PC-9 (cell line): ENCODE measurements around the gene NBEAL2. TPM values are rescaled to one million over a fixed set of nuclear protein-coding genes. Genes with fewer than 3 reads are reported as not detected.
"Not testable (repeated sequence)": the region's sequence is repeated elsewhere in the genome, so short reads cannot be mapped to it uniquely, and the experiment has no call there.

Source experiments
- BruUV-seq: library from RNA; stranded (reverse); fragments of 400-500 nt; replicated peaks from 2 replicates; lab custom pipeline; 2021; lab: Mats Ljungman, UMichigan
- CTCF ChIA-PET: fragments of 300-600 bp; sonication (Branson Sonifier 250); formaldehyde crosslinking; loops from one replicate; lab custom pipeline; 2022; ENCODE audit warnings: antibody characterized with exemption; lab: Charles Lee
- POLR2A ChIA-PET: fragments of 300-600 bp; sonication (Branson Sonifier 250); formaldehyde crosslinking; loops from one replicate; lab custom pipeline; 2022; ENCODE audit warnings: antibody characterized with exemption; ENCODE audit not compliant: unreplicated experiment; lab: Charles Lee
- DNase-seq, 2 experiments: peaks; one replicate each; pipeline versions ENCODE4 v3.0.0 to v3.0.0-alpha.2; 2015 to 2022; ENCODE audit warnings: mixed read lengths in 1 of 2
- H2AFZ ChIP-seq: fragments of 200-600 bp; sonication (generic); 2 replicates; pipeline ENCODE4 v1.8.1; 2017; ENCODE audit warnings: antibody characterized with exemption
- H3F3A ChIP-seq: fragments of 200-600 bp; sonication (generic); 2 replicates; pipeline ENCODE4 v1.8.1; 2017; ENCODE audit warnings: antibody characterized with exemption, mild to moderate bottlenecking, low read depth; ENCODE audit not compliant: insufficient read depth
- H3K27ac ChIP-seq: fragments of 200-600 bp; sonication (generic); 2 replicates; pipeline ENCODE4 v1.6.1; 2016; ENCODE audit warnings: mixed run types
- H3K27me3 ChIP-seq: fragments of 200-600 bp; sonication (generic); 2 replicates; pipeline ENCODE4 v1.6.1; 2016; ENCODE audit warnings: low read depth, mixed run types; ENCODE audit not compliant: insufficient read depth
- H3K36me3 ChIP-seq: fragments of 200-600 bp; sonication (generic); 2 replicates; pipeline ENCODE4 v1.6.1; 2016; ENCODE audit warnings: low read depth, mixed run types
- H3K4me1 ChIP-seq: fragments of 200-600 bp; sonication (generic); replicated peaks from 2 replicates; pipeline ENCODE4 v1.6.1; 2016; ENCODE audit warnings: mixed run types; ENCODE audit not compliant: insufficient read depth
- H3K4me2 ChIP-seq: fragments of 200-600 bp; sonication (generic); 2 replicates; pipeline ENCODE4 v1.6.1; 2017; ENCODE audit warnings: mixed run types
- H3K4me3 ChIP-seq: fragments of 200-600 bp; sonication (generic); 2 replicates; pipeline ENCODE4 v1.6.1; 2016; ENCODE audit warnings: mixed run types
- H3K79me2 ChIP-seq: fragments of 200-600 bp; sonication (generic); 2 replicates; pipeline ENCODE4 v1.6.1; 2017; ENCODE audit warnings: low read depth, mixed run types
- H3K9me2 ChIP-seq: fragments of 200-600 bp; sonication (generic); 2 replicates; pipeline ENCODE4 v1.8.1; 2017; ENCODE audit warnings: mild to moderate bottlenecking; ENCODE audit not compliant: insufficient read depth
- H3K9me3 ChIP-seq: fragments of 200-600 bp; sonication (generic); 2 replicates; pipeline ENCODE4 v1.8.1; 2016; ENCODE audit warnings: low read depth; ENCODE audit not compliant: insufficient read depth
- H4K20me1 ChIP-seq: fragments of 200-600 bp; sonication (generic); 2 replicates; pipeline ENCODE4 v1.8.1; 2017; ENCODE audit not compliant: insufficient read depth
- EZH2 ChIP-seq: fragments of 200-600 bp; sonication (generic); IDR thresholded peaks from 2 replicates; pipeline ENCODE4 v1.8.0; 2017; ENCODE audit warnings: antibody characterized with exemption, low read depth
- intact Hi-C: fragments of 100-400 bp; cut with micrococcal nuclease; formaldehyde crosslinking; loops from one replicate; pipeline ENCODE4 v1.10.0; 2022; ENCODE audit not compliant: unreplicated experiment
- total RNA-seq: library from RNA; stranded (reverse); gene quantifications from 2 replicates; pipeline ENCODE4 v1.2.3, GENCODE V29; 2021
- TF ChIP-seq, protein P1 (sequence below): fragments of 200-600 bp; sonication (generic); conservative IDR thresholded peaks from 2 replicates; pipeline ENCODE4 v1.6.1; 2017; ENCODE audit warnings: mixed run types, antibody characterized with exemption, mild to moderate bottlenecking, moderate library complexity

NBEAL2 gene
- total RNA-seq, 1 experiment from 2014 or later: 81.0 TPM

GRCh38 chr3:47028146-47028545 lies 48.7 kb downstream of the NBEAL2 start:
- no peak overlapping the region for H3K4me2 ChIP-seq
- POLR2A ChIA-PET: no interaction called here
- no peak overlapping the region for H2AFZ ChIP-seq
- no peaks in the 10 kb centered on the region for H3K4me1 ChIP-seq
- H3K36me3 ChIP-seq: no peaks in the 10 kb centered on the region
- DNase-seq: no peak
- TF ChIP-seq, protein P1, sequence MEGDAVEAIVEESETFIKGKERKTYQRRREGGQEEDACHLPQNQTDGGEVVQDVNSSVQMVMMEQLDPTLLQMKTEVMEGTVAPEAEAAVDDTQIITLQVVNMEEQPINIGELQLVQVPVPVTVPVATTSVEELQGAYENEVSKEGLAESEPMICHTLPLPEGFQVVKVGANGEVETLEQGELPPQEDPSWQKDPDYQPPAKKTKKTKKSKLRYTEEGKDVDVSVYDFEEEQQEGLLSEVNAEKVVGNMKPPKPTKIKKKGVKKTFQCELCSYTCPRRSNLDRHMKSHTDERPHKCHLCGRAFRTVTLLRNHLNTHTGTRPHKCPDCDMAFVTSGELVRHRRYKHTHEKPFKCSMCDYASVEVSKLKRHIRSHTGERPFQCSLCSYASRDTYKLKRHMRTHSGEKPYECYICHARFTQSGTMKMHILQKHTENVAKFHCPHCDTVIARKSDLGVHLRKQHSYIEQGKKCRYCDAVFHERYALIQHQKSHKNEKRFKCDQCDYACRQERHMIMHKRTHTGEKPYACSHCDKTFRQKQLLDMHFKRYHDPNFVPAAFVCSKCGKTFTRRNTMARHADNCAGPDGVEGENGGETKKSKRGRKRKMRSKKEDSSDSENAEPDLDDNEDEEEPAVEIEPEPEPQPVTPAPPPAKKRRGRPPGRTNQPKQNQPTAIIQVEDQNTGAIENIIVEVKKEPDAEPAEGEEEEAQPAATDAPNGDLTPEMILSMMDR: no peak
- TF ChIP-seq EZH2: no peak
- no peaks in the 10 kb centered on the region for H3K79me2 ChIP-seq
- CTCF ChIA-PET: no interaction called here
- no peaks in the 10 kb centered on the region for H3K9me2 ChIP-seq
- H3K27ac ChIP-seq: no peak overlapping the region
- 0 out of 2 replicates have a peak, but pooled peaks cover 8% of the 10 kb centered on the region for H3F3A ChIP-seq
- intact Hi-C loops: no loop called here
- no peaks in the 10 kb centered on the region for H3K27me3 ChIP-seq
- H4K20me1 ChIP-seq: peaks cover 6% of the 10 kb centered on the region
- no peaks in the 10 kb centered on the region for H3K9me3 ChIP-seq
- no TSS peak for BruUV-seq
- no peak overlapping the region for H3K4me3 ChIP-seq

DNA sequence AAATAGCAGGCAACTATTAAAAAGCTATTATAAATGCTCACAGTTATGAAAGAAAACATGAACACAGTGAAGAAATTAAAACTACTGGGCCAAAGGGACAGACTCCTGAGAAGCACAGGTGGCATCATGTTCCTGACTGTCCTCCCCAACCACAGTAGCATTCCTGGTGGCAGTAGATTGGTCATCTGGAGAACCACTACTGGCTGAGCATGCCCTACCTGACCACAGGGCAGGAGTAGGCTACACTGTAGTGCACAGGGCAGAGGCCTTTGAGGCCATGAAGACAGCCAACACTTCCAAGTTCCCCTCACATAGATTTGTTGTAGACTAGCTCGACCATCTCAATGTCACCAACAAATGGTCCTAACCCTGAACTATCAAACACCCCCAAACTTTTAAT lies 49.2 kb downstream of the NBEAL2 start:
- CTCF ChIA-PET: no interaction called here
- no peak overlapping the region for H3K27ac ChIP-seq
- no peak for DNase-seq
- no peak overlapping the region for H3K4me2 ChIP-seq
- no peak overlapping the region for H3K4me3 ChIP-seq
- no peaks in the 10 kb centered on the region for H3K4me1 ChIP-seq
- TF ChIP-seq EZH2: no peak
- no peaks in the 10 kb centered on the region for H3K36me3 ChIP-seq
- no peaks in the 10 kb centered on the region for H3K27me3 ChIP-seq
- H2AFZ ChIP-seq: no peak overlapping the region
- intact Hi-C loops: no loop called here
- no peaks in the 10 kb centered on the region for H3K79me2 ChIP-seq
- peaks cover 6% of the 10 kb centered on the region for H4K20me1 ChIP-seq
- H3F3A ChIP-seq: 0 out of 2 replicates have a peak, but pooled peaks cover 8% of the 10 kb centered on the region
- H3K9me3 ChIP-seq: no peaks in the 10 kb centered on the region
- POLR2A ChIA-PET: no interaction called here
- H3K9me2 ChIP-seq: no peaks in the 10 kb centered on the region
- BruUV-seq: no TSS peak

DNA sequence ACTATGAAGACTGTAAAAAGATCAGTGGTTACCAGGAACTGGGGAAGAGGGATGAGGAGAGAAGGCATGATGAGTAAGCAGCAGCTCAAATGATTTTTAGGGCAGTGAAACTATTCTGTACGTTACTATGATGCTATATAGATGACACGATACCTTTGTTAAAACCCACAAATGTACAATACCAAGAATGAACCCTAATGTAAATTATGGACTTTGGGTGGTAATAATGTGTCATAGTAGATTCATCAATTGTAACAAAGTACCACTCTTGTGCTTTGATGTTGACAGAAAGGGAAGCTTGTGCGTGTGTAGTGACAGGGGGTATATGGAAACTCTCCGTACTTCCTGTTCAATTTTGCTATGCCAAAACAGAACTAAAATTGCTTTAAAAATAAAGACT lies 51.6 kb downstream of the NBEAL2 start:
- H3K27ac ChIP-seq, DNase-seq, H2AFZ ChIP-seq, H3K9me3 ChIP-seq, BruUV-seq, intact Hi-C loops, H4K20me1 ChIP-seq, H3F3A ChIP-seq, H3K4me2 ChIP-seq, H3K4me3 ChIP-seq, H3K9me2 ChIP-seq, H3K79me2 ChIP-seq, H3K4me1 ChIP-seq, H3K27me3 ChIP-seq, H3K36me3 ChIP-seq: not testable (repeated sequence)
- POLR2A ChIA-PET: interaction anchor here (0.7 kb wide), 1 partner anchor 135 kb away, joined by 3 read pairs; no protein-coding TSS in a partner anchor
- CTCF ChIA-PET: interaction anchor here (1.0 kb wide), 1 partner anchor 293 kb away, joined by 3 read pairs; no protein-coding TSS in a partner anchor

DNA sequence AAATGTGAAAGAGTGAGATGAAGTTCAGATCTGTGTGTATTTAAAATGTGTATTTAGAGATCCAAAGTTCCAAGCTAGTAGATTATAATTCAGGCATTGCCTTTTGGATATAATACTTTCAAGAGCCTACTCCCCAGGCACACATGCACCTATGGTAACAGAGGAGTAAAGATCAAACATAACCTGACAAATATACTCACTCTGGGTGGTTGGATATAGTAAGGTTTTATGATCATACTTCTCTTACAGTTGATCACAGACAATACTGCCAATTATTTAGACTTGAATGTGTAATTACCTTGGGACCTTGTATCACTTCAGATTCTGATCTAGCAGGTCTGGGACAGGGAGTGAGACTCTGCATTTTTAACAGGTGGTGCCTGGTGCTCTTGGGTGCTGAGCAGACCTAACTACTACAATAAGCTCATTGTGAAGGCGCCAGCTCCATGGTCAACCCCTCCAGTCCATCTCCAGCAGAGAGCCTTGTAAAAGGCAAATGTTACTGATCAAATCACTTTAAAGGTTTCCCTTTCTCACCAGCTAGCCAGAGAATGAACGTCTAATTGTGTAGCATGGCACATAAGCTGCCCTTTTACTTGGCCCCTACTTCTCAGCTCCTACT lies 55.5 kb downstream of the NBEAL2 start:
- TF ChIP-seq, protein P1: no peak
- no peak for TF ChIP-seq EZH2
- Histone ChIP-seq H2AFZ (no peak overlapping the region), H3K4me1 (no peaks in the 10 kb centered on the region), H3K36me3 (no peaks in the 10 kb centered on the region), H3K9me3 (no peaks in the 10 kb centered on the region), H3K79me2 (no peaks in the 10 kb centered on the region), H3K4me2 (no peak overlapping the region), H3F3A (no peaks in the 10 kb centered on the region), H4K20me1 (no peaks in the 10 kb centered on the region), H3K27ac (no peak overlapping the region), H3K27me3 (no peaks in the 10 kb centered on the region), H3K9me2 (no peaks in the 10 kb centered on the region), H3K4me3 (no peak overlapping the region)
- POLR2A ChIA-PET: no interaction called here
- no peak for DNase-seq
- intact Hi-C loops: no loop called here
- no TSS peak for BruUV-seq
- CTCF ChIA-PET: no interaction called here
